ENCODE measurements around the gene EBI3.

GRCh38 chr19:4264812-4265211 lies 35.5 kb downstream of the EBI3 start:
- no peak for TF ChIP-seq CTCF (IDR thresholded peaks at IDR 0.05)
- TF ChIP-seq POLR2A (IDR thresholded peaks at IDR 0.05) = no peak

Data from right lobe of liver (tissue), 4 donors.